DLD1 (cell line): ENCODE results near the gene ACACA.
"Not testable (repeated sequence)": the region's sequence is repeated elsewhere in the genome, so short reads cannot be mapped to it uniquely, and the experiment has no call there.

Source experiments
- in situ Hi-C: cut with HindIII; loops from 2 replicates; pipeline ENCODE4 v1.10.0; 2017; ENCODE audit warnings: low sequenced_read_pairs

ACACA gene

GRCh38 chr17:37188157-37188556 lies 218.5 kb downstream of the ACACA start:
- in situ Hi-C loops = no loop called here

GRCh38 chr17:37187262-37187661 lies 219.4 kb downstream of the ACACA start:
- in situ Hi-C loops = no loop called here

- in situ Hi-C loops = no loop called here
These were observed 223.7 kb downstream of the ACACA start for GRCh38 chr17:37182786-37183465.

GRCh38 chr17:37180376-37180775 lies 226.3 kb downstream of the ACACA start:
- in situ Hi-C loops = no loop called here

GRCh38 chr17:37179893-37180292 lies 226.7 kb downstream of the ACACA start:
- in situ Hi-C loops = no loop called here

- in situ Hi-C loops = no loop called here
These were observed 229.3 kb downstream of the ACACA start for GRCh38 chr17:37177254-37177870.

- in situ Hi-C loops = no loop called here
These were observed 229.9 kb downstream of the ACACA start for GRCh38 chr17:37176723-37177122.

GRCh38 chr17:37174205-37174604 lies 232.4 kb downstream of the ACACA start:
- in situ Hi-C loops = no loop called here

GRCh38 chr17:37170881-37171425 lies 235.7 kb downstream of the ACACA start:
- in situ Hi-C loops = no loop called here

GRCh38 chr17:37168731-37169353 lies 237.8 kb downstream of the ACACA start:
- in situ Hi-C loops = no loop called here

- in situ Hi-C loops = no loop called here
These were observed 238.9 kb downstream of the ACACA start for GRCh38 chr17:37167756-37168155.

GRCh38 chr17:37164057-37164456 lies 242.6 kb downstream of the ACACA start:
- in situ Hi-C loops = no loop called here

- in situ Hi-C loops = no loop called here
These were observed 243.8 kb downstream of the ACACA start for GRCh38 chr17:37162800-37163199.

GRCh38 chr17:37160944-37161343 lies 245.7 kb downstream of the ACACA start:
- in situ Hi-C loops = no loop called here

- in situ Hi-C loops = no loop called here
These were observed 248.3 kb downstream of the ACACA start for GRCh38 chr17:37158290-37158689.

- in situ Hi-C loops = no loop called here
These were observed 258.5 kb downstream of the ACACA start for GRCh38 chr17:37148156-37148555.

GRCh38 chr17:37147301-37147812 lies 259.3 kb downstream of the ACACA start:
- in situ Hi-C loops = no loop called here

- in situ Hi-C loops = no loop called here
These were observed 260.3 kb downstream of the ACACA start for GRCh38 chr17:37146086-37147064.

GRCh38 chr17:37144075-37144701 lies 262.4 kb downstream of the ACACA start:
- in situ Hi-C loops = no loop called here

GRCh38 chr17:37143558-37143957 lies 263.1 kb downstream of the ACACA start:
- in situ Hi-C loops = not testable (repeated sequence)
